HG02840 (cell line): ENCODE results near the gene PPIA.
"Not testable (repeated sequence)": the region's sequence is repeated elsewhere in the genome, so short reads cannot be mapped to it uniquely, and the experiment has no call there.

Source experiments
- ATAC-seq: cut with Tn5 transposase; IDR thresholded peaks from one replicate; pipeline ENCODE4 v1.9.1; 2021; ENCODE audit warnings: mild to moderate bottlenecking, moderate library complexity, moderate number of reproducible peaks; ENCODE audit not compliant: unreplicated experiment, low FRiP score

Gene PPIA

GRCh38 chr7:44784364-44784763, 12.1 kb upstream of the PPIA start:
- no peak for ATAC-seq

- ATAC-seq, result not testable (repeated sequence)
These were observed 11.3 kb upstream of the PPIA start for GRCh38 chr7:44785218-44785617.

GRCh38 chr7:44787041-44787440, 9.4 kb upstream of the PPIA start:
- no peak for ATAC-seq

GRCh38 chr7:44787762-44788161, 8.7 kb upstream of the PPIA start:
- no peak for ATAC-seq

GRCh38 chr7:44789990-44790389, 6.5 kb upstream of the PPIA start:
- ATAC-seq, result no peak

GRCh38 chr7:44791278-44792219, 4.9 kb upstream of the PPIA start:
- no peak for ATAC-seq

GRCh38 chr7:44793919-44794318, 2.6 kb upstream of the PPIA start:
- ATAC-seq, result no peak

- ATAC-seq, result no peak
These were observed 2.1 kb upstream of the PPIA start for GRCh38 chr7:44794331-44794730.

- ATAC-seq, result peak; percentile 21
These were observed 412 bp upstream of the PPIA start for GRCh38 chr7:44796034-44796503.

- peak; percentile 39 for ATAC-seq
These were observed 1.1 kb downstream of the PPIA start for GRCh38 chr7:44797329-44798258.

GRCh38 chr7:44798649-44799305, 2.3 kb downstream of the PPIA start:
- no peak for ATAC-seq

GRCh38 chr7:44799939-44800338, 3.5 kb downstream of the PPIA start:
- no peak for ATAC-seq

GRCh38 chr7:44801890-44802289, 5.4 kb downstream of the PPIA start:
- no peak for ATAC-seq

- no peak for ATAC-seq
These were observed 6.0 kb downstream of the PPIA start for GRCh38 chr7:44802418-44803025.

- not testable (repeated sequence) for ATAC-seq
These were observed 7.5 kb downstream of the PPIA start for GRCh38 chr7:44803828-44804519.

- ATAC-seq, result no peak
These were observed 9.5 kb downstream of the PPIA start for GRCh38 chr7:44805950-44806349.

GRCh38 chr7:44808914-44809393, 12.5 kb downstream of the PPIA start:
- no peak for ATAC-seq

GRCh38 chr7:44811093-44811492, 14.6 kb downstream of the PPIA start:
- ATAC-seq, result no peak

GRCh38 chr7:44811571-44811970, 15.1 kb downstream of the PPIA start:
- no peak for ATAC-seq
